Liver (tissue), 9 donors: ENCODE data around the gene TSC22D2. TPM values are rescaled to one million over a fixed set of nuclear protein-coding genes. Genes with fewer than 3 reads are reported as not detected.

Source experiments
- DNase-seq: peaks from one replicate; pipeline ENCODE4 v3.0.0-alpha.2; 2017; ENCODE audit warnings: low spot score
- H3K27ac ChIP-seq, 2 donors: one replicate each; pipeline ENCODE4 v1.7.0; 2013; ENCODE audit warnings: inconsistent platforms in 2 of 2, low read length in 2 of 2, control low read depth in 1 of 2, low read depth in 1 of 2, mild to moderate bottlenecking in 1 of 2
- H3K27me3 ChIP-seq, 4 donors: one replicate each; pipeline versions ENCODE4 v1.6.1 to v1.7.0; 2013; ENCODE audit warnings: low read length in 3 of 4, inconsistent platforms in 1 of 4, mild to moderate bottlenecking in 1 of 4, moderate library complexity in 1 of 4; ENCODE audit not compliant: control insufficient read depth in 4 of 4, insufficient read depth in 4 of 4
- H3K36me3 ChIP-seq, 4 donors: one replicate each; pipeline versions ENCODE4 v1.6.1 to v1.7.0; 2013; ENCODE audit warnings: low read length in 3 of 4, mild to moderate bottlenecking in 3 of 4, low read depth in 1 of 4, moderate library complexity in 1 of 4; ENCODE audit not compliant: control insufficient read depth in 4 of 4, insufficient read depth in 3 of 4
- H3K4me1 ChIP-seq, 4 donors: one replicate each; pipeline versions ENCODE4 v1.6.1 to v1.7.0; 2013; ENCODE audit warnings: low read length in 3 of 4, mild to moderate bottlenecking in 3 of 4, moderate library complexity in 1 of 4; ENCODE audit not compliant: control insufficient read depth in 4 of 4, insufficient read depth in 4 of 4
- H3K4me3 ChIP-seq, 3 donors: one replicate each; pipeline versions ENCODE4 v1.6.1 to v1.7.0; 2013; ENCODE audit warnings: low read length in 3 of 3, control low read depth in 1 of 3, low read depth in 1 of 3, mild to moderate bottlenecking in 1 of 3
- H3K9ac ChIP-seq, 2 donors: one replicate each; pipeline ENCODE4 v1.7.0; 2013; ENCODE audit warnings: low read length in 2 of 2, mild to moderate bottlenecking in 2 of 2, moderate library complexity in 2 of 2, control low read depth in 1 of 2, low read depth in 1 of 2
- H3K9me3 ChIP-seq, 4 donors: one replicate each; pipeline versions ENCODE4 v1.6.1 to v1.7.0; 2013; ENCODE audit warnings: low read length in 3 of 4; ENCODE audit not compliant: control insufficient read depth in 4 of 4
- ATF3 ChIP-seq: IDR thresholded peaks from 2 replicates; pipeline ENCODE4 v1.6.1; 2016; ENCODE audit warnings: antibody characterized with exemption
- CTCF ChIP-seq: fragments of 150-350 bp; IDR thresholded peaks from 2 replicates; pipeline ENCODE4 v1.5.1; 2017; ENCODE audit warnings: improper control_type of control experiment, low read depth, low read length; ENCODE audit not compliant: missing input control
- EGR1 ChIP-seq, 2 donors: IDR thresholded peaks; 2 replicates each; pipeline ENCODE4 v1.6.1; 2016 to 2018; ENCODE audit warnings: antibody characterized with exemption in 2 of 2, low read depth in 2 of 2
- FOXA1 ChIP-seq: IDR thresholded peaks from 2 replicates; pipeline ENCODE4 v1.6.1; 2016; ENCODE audit warnings: antibody characterized with exemption
- FOXA2 ChIP-seq: IDR thresholded peaks from 2 replicates; pipeline ENCODE4 v1.6.1; 2016; ENCODE audit warnings: antibody characterized with exemption
- GABPA ChIP-seq, 2 donors: IDR thresholded peaks in 1 of 2; conservative IDR thresholded peaks in 1 of 2; 2 replicates each; pipeline ENCODE4 v1.6.1; 2016; ENCODE audit warnings: antibody characterized with exemption in 2 of 2, mild to moderate bottlenecking in 1 of 2, moderate library complexity in 1 of 2
- HNF4A ChIP-seq, 2 donors: conservative IDR thresholded peaks; 2 replicates each; pipeline ENCODE4 v1.6.1; 2016; ENCODE audit warnings: antibody characterized with exemption in 2 of 2, mild to moderate bottlenecking in 2 of 2
- HNF4G ChIP-seq: IDR thresholded peaks from 2 replicates; pipeline ENCODE4 v1.6.1; 2016; ENCODE audit warnings: antibody characterized with exemption
- JUND ChIP-seq, 2 donors: IDR thresholded peaks; 2 replicates each; pipeline ENCODE4 v1.6.1; 2016; ENCODE audit warnings: antibody characterized with exemption in 2 of 2
- MAX ChIP-seq: IDR thresholded peaks from 2 replicates; pipeline ENCODE4 v1.6.1; 2016; ENCODE audit warnings: antibody characterized with exemption
- NR2F2 ChIP-seq: IDR thresholded peaks from 2 replicates; pipeline ENCODE4 v1.6.1; 2016; ENCODE audit warnings: antibody characterized with exemption
- RAD21 ChIP-seq, 2 donors: IDR thresholded peaks; 2 replicates each; pipeline ENCODE4 v1.6.1; 2016; ENCODE audit warnings: antibody characterized with exemption in 2 of 2, mild to moderate bottlenecking in 2 of 2
- REST ChIP-seq: IDR thresholded peaks from 2 replicates; pipeline ENCODE4 v1.6.1; 2016; ENCODE audit warnings: antibody characterized with exemption, mild to moderate bottlenecking
- RXRA ChIP-seq, 2 donors: IDR thresholded peaks; 2 replicates each; pipeline ENCODE4 v1.6.1; 2017 to 2018; ENCODE audit warnings: antibody characterized with exemption in 2 of 2, mild to moderate bottlenecking in 1 of 2
- SP1 ChIP-seq: IDR thresholded peaks from 2 replicates; pipeline ENCODE4 v1.6.1; 2018; ENCODE audit warnings: antibody characterized with exemption, mild to moderate bottlenecking
- TAF1 ChIP-seq: conservative IDR thresholded peaks from 2 replicates; pipeline ENCODE4 v1.6.1; 2016; ENCODE audit warnings: antibody characterized with exemption, mild to moderate bottlenecking
- YY1 ChIP-seq: IDR thresholded peaks from 2 replicates; pipeline ENCODE4 v1.6.1; 2016; ENCODE audit warnings: antibody characterized with exemption, mild to moderate bottlenecking
- ZBTB33 ChIP-seq: IDR thresholded peaks from 2 replicates; pipeline ENCODE4 v1.6.1; 2016; ENCODE audit warnings: antibody characterized with exemption
- WGBS: extraction: QIAGEN DNeasy Blood & Tissue Kit; methylation state at CpG from one replicate; pipeline ENCODE4 v1.1.7; 2013; 5-methylcytosine and 5-hydroxymethylcytosine counted together
- polyA plus RNA-seq, 2 donors: library from polyadenylated mRNA; stranded (reverse) in 1 of 2; unstranded in 1 of 2; fragments of 200-250 nt in 1 of 2; fragments of >200 nt in 1 of 2; fragmentation: Nextera tagmentation in 1 of 2; extraction: Ambion mirVana in 1 of 2; gene quantifications; one replicate each; pipeline versions ENCODE4 v1.2.1 to v1.2.3, GENCODE V29; 2013 to 2015
- total RNA-seq, 2 donors: library from RNA; depleted of rRNA; stranded (reverse); fragments of >200 nt; gene quantifications; one replicate each; pipeline ENCODE4 v1.2.3, GENCODE V29; 2014
- donor health status: healthy.
- donor health status: healthy.
- donor health status: healthy.
- donor health status: healthy.
- donor health status: healthy.

Gene TSC22D2
- total and polyA plus RNA-seq, 4 donors = 4.0 to 9.6 (median 7.8) TPM

- no peak for DNase-seq
- Histone ChIP-seq H3K27me3 (no peaks in the 10 kb centered on the region), H3K9me3 (no peaks in the 10 kb centered on the region), H3K27ac (peak overlapping the region; percentile 100), H3K9ac (peak overlapping the region; percentile 69 to 88), H3K4me1 (peaks cover 0 to 11% (median 2%) of the 10 kb centered on the region in 4 donors), H3K36me3 (no peaks in the 10 kb centered on the region), H3K4me3 (peak overlapping the region; percentile 48 to 92 (median 54))
- WGBS = under 1% methylated on average over 13 of the region's 13 CpGs
- no peak for TF ChIP-seq FOXA1
- TF ChIP-seq NR2F2 = peak; percentile 46
- no peak for TF ChIP-seq RXRA (IDR thresholded peaks at IDR 0.05)
- TF ChIP-seq HNF4G = no peak
- no peak for TF ChIP-seq CTCF
- peak; percentile 26 to 68 for TF ChIP-seq GABPA (IDR thresholded peaks at IDR 0.05 in 1 of 2, conservative IDR thresholded peaks at IDR 0.05 in 1 of 2)
- no peak for TF ChIP-seq EGR1 (IDR thresholded peaks at IDR 0.05; ENCODE audit: low read depth in 2 of 2)
- peak in 1 of 2 donors; percentile 3 for TF ChIP-seq JUND (IDR thresholded peaks at IDR 0.05)
- TF ChIP-seq FOXA2 = no peak
- TF ChIP-seq YY1 = peak; percentile 77
- TF ChIP-seq ZBTB33 = no peak
- no peak for TF ChIP-seq REST
- TF ChIP-seq HNF4A (conservative IDR thresholded peaks at IDR 0.05) = peak; percentile 14 to 23
- TF ChIP-seq ATF3 = no peak
- no peak for TF ChIP-seq SP1
- no peak for TF ChIP-seq TAF1
- TF ChIP-seq MAX = no peak
- no peak for TF ChIP-seq RAD21 (IDR thresholded peaks at IDR 0.05)
Measured at GRCh38 chr3:150407808-150408220, 284 bp upstream of the TSC22D2 start.
